Stimulated activated CD4-positive, alpha-beta T cell treated with anti-CD3 and anti-CD28 coated beads, Interleukin-2, amount 100 ng/mL, for 24 hours (primary cell): ENCODE data around the gene PNPLA1.
"Not testable (repeated sequence)": the region's sequence is repeated elsewhere in the genome, so short reads cannot be mapped to it uniquely, and the experiment has no call there.

Experiments
- DNase-seq, 2 donors: peaks; one replicate each; pipeline ENCODE4 v3.0.0-alpha.2; 2020

Gene PNPLA1

DNA sequence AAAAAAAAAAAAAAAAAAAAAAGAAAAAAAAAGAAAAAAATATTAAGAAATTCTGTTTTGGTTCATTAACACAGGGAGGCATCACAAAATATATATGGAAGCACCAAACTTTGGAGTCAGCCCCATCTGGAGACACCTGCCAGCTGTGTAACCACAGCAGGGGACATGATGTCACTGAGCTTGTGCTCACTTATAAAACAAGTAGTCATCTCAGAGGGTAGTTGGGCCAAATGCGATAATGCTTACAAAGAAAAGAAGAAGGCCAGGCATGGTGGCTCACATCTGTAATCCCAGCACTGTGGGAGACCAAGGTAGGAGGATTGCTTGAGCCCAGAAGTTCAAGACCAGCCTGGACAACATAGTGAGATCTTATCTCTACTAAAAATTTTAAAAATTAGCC is 68.0 kb downstream of the PNPLA1 start:
- DNase-seq, result no peak

DNA sequence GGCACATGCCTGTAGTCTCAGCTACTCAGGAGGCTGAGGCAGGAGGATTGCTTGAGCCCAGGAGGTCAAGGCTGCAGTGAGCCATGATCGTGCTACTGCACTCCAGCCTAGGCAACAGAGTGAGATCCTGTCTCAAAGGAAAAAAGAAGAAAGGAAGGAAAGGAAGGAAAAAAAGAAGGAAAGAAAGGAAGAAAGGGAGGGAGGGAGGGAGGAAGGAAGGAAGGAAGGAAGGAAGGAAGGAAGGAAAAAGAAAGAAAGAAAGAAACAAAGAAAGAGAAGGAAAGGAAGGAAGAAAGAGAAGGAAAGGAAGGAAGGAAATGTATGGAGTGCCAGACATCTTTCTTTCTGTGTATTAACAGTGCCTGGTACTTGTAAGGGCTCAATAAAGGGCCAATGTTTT is 68.4 kb downstream of the PNPLA1 start:
- DNase-seq, result not testable (repeated sequence)

DNA sequence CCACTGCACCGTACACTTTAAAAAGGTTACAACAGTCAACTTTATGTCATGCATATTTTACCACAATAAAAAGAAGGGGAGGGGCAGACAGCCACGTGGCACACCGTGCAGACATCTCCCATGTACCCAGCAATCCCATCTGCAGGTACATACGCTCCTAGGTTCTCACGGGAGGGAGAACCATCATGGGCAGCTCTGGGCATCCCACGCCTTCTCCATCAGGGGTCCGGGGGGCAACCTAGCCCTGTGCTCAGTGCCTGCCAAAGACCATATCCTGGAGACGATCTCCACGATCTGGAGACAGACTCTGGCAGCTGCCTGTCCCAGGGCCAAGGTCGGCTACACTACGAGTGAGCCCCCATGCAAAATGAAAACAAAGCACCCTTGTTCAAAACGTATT is 69.3 kb downstream of the PNPLA1 start:
- DNase-seq, result no peak

DNA sequence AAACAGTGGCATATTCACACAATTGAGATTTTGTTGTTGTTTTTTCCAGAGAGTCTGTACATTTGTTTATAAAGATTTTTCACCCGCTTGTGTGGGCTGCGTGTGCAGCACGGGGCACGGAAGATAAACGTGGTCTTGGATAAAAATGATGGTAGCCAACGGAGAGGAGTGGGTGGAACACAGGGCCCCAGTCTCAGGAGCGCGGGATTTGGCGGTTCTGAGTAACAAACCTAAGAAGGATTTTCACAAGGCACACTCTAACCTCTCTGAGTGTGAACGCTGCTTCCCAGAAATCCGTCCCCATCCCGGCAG is 70.4 kb downstream of the PNPLA1 start:
- DNase-seq, result no peak

DNA sequence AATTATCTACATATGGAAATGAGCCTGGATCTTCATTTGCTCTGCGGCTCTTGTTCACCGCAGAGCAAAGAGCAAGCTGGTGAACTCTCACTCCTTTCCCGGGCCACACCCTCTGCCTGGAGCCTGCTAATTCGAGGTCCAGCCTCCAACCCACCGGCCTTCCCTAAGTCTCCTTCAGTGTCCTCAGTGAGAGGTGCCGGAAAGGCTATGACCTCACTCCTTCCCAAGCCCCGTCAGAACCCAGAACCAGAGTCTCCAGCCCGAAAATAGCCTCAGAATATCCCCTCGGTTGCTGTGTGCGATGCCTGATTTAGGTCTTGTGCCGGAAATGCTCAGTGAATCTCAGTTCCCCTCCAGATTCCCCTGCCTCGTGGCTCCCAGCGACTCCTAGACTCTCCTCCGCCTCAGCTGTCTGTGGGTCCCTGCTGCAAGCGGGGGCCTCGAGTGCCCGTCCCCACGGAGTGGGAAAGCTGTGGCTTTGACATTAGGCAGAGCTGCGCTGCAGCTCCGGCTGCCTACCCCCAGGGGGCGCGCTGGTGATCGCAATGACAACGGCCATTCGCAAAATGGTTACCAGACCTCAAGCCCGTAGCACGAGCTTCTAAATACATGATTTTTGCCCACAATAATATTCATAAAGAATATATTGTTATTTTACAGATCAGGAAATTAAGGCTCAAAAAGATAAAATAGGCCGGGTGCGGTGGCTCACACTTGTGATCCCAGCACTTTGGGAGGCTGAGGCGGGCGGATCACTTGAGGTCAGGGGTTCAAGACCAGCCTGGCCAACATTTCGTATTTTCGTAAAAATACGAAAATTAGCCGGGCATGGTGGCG is 71.0 kb downstream of the PNPLA1 start:
- DNase-seq, result peak; percentile 83 to 85

DNA sequence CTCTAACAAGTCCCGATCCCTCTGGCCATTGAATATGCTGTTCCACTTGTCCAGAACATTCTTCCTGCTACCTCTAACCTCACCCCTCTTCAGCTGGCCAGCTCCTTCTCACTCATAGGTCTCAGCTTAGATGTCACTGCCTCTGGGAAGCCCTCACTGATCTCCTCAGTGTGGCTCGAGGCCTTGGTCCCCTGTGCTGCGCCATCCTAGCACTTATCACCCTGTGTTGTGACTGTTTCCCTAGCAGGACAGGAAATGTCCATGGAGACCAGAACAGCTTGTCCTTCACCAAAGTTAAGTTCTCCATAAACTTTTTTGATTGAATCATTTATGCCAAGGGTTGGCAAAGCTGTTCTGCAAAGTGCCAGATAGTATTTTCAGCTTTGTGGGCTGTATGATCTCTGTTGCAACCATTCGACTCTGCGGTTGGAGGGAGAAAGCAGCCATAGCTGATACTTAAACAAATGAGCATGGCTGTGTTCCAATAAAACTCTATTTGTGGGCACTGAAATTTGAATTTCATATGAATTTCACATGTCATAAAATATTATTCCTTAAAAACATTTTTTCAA is 73.3 kb downstream of the PNPLA1 start:
- no peak for DNase-seq

DNA sequence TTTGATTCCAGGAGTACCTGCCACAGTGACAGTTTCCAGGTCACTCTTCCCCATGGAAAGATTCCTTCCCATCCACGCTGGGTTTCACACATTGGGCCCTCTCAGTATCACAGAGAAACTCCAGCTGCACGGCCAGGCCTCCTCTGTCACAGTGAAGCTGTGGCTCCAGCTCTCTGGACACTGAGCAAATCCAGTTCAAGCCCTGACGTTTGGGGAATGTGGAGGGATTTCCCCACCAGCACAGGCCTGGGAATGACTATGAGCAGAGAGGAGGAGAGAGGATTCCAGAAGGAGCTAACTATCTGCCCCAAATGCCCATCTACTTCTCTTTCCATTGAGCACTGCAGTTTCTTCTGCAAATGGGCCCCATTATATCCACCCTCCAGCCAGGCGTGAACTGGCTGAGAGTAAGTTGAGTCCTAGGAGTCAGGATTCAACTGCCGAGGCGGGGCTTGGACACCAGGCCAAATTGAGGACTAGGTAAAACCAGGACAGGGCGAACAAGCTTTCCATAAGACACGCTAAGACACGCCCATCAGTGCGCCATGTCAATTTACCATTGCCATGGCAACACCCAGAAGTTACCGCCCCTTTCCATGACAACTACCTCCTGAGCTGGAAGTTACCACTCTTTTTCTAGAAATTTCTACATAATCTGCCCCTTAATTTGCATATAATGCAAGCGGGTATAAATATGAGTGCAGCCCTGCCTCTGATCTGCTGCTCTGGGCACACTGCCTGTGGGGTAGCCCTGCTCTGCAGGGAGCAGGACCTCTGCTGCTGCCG is 76.0 kb downstream of the PNPLA1 start:
- no peak for DNase-seq

DNA sequence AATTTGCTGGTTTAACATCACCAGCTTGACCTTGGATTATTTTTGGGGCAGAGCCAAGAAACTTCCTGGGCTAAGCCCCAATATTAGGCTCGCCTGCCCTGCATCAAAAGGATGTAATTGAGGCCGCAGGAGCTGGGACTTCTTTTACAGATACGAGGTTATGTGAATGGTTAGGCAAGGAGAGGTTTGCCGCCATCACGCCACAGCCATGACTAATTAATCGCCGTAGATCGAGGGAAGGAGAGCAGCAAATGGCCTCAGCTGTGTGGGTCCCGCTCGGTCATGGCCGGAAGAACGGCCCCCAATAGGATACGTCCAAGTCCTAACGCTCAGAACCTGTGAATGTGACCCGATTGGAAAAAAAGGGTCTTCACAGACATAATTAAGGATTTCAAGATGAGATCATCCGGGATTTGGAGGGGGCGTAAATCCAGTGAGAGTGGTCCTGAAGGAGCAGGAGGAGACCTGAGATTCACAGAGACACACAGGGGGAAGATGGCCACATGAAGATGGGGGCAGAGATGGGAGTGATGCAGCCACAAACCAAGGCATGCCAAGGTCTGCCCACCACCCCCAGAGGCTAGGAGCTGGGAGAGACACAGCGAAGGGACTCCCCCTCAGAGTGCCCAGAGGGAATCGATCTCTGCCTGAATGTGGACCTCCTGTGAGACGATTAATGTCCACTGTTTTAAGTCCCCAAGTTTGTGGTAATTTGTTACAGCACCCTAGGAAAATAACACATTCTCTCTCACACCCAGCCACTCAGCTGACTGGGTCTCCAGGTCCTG is 76.8 kb downstream of the PNPLA1 start:
- DNase-seq, result no peak

DNA sequence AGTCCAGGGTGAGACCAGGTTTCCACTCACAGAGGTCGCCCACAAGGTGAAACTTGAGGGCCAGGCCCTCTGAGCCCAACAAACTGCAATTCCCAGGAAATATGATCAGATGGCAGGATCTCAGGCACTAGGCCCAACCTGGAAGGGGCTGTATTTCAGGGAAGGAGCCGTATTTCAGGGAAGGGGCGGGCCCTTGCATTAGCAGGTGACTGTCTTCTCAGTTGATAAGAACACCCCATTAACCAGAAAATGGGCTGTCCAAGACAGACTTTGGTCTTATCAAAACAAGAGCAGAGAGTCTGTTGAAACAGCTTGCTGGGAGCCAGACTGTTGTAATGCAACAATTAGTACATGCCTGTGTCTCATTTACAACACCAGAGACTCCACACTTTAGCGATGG is 77.8 kb downstream of the PNPLA1 start:
- DNase-seq, result no peak

DNA sequence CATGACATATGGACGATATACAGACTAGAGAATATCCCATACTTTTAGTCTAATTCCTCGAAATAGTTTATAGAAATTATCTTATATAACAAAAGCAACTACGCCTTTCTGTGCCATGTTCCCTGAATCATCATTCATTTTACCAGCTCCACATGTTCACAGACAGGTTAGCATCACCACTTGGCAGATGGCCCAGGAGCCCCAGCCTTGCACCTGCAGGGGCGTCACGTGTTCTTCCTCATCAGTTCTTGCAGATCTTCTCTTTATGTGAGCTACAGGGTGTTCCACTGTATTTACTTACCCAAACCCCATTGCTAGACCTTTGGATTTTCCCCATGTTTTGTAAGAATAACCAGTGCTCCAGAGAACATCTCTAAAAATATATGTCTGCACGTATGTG is 79.4 kb downstream of the PNPLA1 start:
- DNase-seq, result no peak

DNA sequence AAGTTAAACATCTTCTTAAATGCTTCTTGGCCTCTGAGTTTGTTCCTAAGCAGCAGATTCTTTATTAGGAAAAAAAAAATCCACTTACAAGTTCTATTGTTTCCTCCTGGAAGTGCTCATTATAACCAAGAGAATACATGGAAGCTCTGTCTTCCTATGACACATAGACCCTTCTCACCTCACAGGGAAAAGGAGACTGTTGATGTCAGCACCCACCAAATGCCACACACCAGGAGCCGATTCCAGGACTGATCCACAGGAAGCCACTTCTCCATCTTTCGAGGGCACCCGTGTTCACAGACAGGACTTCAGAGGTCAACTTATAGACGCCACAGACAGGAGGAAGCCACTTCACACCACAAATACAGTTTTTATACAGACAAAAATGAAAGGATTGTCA is 80.2 kb downstream of the PNPLA1 start:
- no peak for DNase-seq

DNA sequence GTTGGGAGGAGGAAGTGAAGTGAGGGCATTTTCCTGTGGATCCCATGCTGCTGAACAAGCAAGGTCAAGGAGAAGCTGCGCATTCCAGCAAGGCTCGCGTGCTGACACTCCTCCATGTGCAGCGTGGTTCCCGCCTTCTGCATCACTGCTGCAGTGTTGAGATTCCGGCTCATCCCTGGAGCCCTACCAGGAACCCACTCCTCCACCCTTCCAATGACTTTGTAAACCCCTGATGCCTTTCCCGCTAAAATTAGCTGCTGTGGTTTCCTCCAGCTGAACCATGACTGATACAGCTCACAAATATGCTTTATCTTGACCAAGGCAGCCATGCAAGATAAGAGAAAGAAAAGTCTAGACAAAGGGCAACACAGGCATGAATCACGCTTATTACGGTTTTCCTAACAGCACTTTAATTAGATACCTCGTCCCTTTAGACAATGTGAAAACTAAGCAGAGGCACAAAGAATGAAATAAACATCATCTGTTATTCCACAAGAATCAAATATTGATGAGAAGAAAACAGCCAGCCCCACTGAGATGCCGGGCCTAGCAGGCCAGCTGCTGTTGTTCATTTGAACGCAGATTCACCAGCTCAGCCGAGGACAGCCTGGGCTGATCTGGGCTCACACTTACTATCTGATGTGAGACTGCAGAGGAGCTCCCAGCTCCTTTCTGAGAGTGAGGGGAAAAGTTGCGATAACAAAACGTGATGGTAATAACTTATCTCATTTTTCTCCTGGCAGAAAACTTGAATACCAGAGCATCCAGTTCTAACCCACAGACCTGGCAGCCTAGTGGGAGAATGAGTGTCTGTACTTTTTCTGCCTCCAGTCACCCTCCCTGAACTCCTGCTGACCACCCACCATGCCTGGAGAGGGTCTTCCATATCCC is 81.1 kb downstream of the PNPLA1 start:
- DNase-seq, result no peak

DNA sequence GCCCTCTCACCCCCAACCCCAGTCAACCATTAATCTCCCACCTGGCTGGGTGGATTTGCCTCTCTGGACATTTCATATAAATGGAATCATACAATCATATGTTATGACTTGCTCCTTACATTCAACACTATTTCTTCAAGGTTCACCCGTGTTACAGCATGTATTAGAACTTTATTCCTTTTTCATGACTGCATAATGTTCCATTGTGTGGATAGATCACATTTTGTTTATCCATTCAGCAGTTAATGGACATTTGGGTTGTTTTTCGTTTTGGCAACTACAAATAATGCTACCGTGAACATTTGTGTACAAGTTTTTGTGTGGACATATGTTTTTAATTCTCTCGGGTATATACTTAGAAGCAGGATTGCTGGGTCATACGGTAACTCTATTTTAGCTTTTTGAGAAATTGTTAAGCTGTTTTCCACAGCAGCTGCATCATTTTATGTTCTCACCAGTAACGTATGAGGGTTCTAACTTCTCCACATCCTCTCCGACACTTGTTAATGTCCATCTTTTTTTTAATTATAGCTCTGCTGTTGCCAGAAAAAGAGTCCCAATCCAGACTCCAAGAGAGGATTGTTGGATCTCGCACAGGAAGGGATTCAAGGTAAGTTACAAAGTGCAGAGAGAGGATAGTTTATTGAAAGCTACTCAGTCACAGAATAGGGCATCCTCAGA is 82.8 kb downstream of the PNPLA1 start:
- no peak for DNase-seq

DNA sequence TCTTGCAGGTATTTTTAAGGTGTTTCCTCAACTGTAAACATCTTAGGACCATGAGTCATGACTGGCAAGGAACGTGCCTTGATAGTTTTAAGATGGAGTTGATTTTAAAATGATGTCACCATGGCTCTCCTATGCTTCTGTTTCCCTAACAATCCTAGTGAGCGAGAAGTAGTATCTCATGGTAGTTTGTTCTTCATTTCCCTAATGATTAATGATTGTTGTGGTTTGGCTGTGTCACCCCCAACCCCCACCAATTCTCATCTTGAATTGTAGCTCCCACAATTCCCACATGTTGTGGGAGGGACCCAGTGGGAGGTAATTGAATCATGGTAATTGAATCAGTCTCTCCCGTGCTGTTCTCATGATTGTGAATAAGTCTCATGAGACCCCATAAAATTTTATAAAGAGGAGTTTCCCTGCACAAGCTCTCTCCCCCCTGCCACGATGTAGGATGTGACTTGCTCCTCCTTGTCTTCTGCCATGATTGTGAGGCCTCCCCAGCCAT is 83.6 kb downstream of the PNPLA1 start:
- DNase-seq, result no peak

DNA sequence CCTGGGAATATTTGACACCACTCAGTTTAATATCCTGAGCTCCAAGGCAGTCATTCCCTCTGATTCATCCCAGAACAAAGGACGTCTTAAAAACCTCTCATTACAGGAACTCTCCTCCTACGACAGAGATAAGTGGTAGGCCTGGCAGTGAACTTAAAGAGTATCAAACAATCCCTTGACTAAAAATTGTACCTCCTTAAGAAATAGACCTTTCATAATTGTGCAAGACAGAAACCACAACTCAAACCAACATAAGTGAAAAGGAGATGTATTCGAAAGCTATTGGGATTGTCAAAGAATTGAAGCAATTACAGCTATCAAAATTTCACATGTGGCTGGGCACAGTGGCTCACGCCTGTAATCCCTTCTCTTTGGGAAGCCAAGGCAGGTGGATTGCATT is 86.0 kb downstream of the PNPLA1 start:
- no peak for DNase-seq

DNA sequence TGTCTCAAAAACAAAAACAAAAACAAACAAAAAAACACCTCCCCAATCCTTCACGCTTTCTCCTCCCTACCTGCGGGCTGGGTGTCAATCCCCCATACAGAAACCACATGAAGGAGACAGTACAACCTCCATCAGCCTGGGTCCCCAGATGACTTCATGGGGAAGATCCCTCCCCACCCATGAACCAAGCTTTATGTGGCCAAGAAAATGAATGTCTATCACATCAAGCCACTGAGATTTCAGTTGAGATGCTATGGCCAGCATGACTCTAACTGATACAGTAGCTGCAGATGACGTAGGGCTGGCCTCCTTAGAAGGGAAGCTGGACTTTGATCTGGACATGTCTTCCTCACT is 88.0 kb downstream of the PNPLA1 start:
- no peak for DNase-seq
